ENCODE results near the gene VEGFA. TPM values are rescaled to one million over a fixed set of nuclear protein-coding genes. Genes with fewer than 3 reads are reported as not detected.

The VEGFA gene
- total and polyA plus RNA-seq, 2 experiments from 2014 or later, result 148 to 179 TPM

DNA sequence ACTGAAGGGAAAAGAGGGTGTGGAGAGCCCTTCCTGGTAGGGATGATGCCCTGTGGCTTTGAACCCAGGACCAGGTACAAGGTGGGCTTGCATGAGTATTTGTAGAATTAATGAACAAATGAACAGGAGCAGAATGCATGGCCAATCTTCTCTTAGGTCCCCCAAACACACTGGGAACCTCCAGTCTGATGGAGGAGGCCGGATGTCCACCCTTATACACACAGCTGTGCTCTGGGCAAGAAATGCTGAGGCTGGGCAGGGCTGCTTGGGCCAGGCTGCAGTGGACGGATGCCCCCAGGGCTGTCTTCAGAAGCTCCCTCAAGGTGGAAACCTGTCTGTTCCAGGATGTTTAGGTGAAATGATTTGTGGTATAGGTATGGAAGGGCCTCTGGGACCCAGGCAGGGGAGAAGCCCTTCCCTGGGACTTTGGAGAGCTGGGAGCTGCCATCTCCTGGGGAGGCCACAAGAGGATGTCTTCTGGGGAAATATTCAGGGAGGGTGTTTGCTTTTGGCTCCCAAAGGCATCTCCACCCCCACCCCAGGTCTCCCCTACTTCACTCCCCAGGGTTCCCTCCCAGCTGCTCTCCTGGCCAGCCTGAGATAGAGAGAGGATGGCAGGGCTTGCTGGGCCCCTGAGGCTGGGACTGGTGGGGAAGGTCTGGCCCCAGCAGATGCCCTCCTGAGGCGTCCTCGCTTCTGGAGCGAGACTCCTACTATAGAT, 23.3 kb downstream of the VEGFA start:
- Histone ChIP-seq H2AFZ (no peak overlapping the region), H3K4me1 (ENCODE audit: insufficient read depth) (peaks cover 6% of the 10 kb centered on the region), H3K9me2 (replicated peaks; ENCODE audit: insufficient read depth) (no peaks in the 10 kb centered on the region), H3K4me2 (no peak overlapping the region), H3K4me3 (no peak overlapping the region), H3K79me2 (no peaks in the 10 kb centered on the region), H3K27me3 (no peaks in the 10 kb centered on the region), H4K20me1 (ENCODE audit: insufficient read depth, poor library complexity, severe bottlenecking) (no peaks in the 10 kb centered on the region), H3K9me3 (ENCODE audit: low read depth) (no peaks in the 10 kb centered on the region), H3K36me3 (replicated peaks; ENCODE audit: insufficient read depth, low read depth) (no peaks in the 10 kb centered on the region), H3K27ac (no peak overlapping the region)
- TF ChIP-seq EZH2 (IDR thresholded peaks at IDR 0.05; ENCODE audit: borderline replicate concordance) (no peak), EZH2phosphoT487 (IDR thresholded peaks at IDR 0.05; ENCODE audit: low read depth, severe bottlenecking, unreplicated experiment) (no peak)
- TF ChIP-seq, protein P1, sequence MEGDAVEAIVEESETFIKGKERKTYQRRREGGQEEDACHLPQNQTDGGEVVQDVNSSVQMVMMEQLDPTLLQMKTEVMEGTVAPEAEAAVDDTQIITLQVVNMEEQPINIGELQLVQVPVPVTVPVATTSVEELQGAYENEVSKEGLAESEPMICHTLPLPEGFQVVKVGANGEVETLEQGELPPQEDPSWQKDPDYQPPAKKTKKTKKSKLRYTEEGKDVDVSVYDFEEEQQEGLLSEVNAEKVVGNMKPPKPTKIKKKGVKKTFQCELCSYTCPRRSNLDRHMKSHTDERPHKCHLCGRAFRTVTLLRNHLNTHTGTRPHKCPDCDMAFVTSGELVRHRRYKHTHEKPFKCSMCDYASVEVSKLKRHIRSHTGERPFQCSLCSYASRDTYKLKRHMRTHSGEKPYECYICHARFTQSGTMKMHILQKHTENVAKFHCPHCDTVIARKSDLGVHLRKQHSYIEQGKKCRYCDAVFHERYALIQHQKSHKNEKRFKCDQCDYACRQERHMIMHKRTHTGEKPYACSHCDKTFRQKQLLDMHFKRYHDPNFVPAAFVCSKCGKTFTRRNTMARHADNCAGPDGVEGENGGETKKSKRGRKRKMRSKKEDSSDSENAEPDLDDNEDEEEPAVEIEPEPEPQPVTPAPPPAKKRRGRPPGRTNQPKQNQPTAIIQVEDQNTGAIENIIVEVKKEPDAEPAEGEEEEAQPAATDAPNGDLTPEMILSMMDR (IDR thresholded peaks at IDR 0.05; ENCODE audit: poor library complexity), result no peak
- 85% methylated on average over 5 of the region's 5 CpGs for WGBS (ENCODE audit: low lambda C conversion rate, missing lambda C conversion rate)
- no peak for DNase-seq (ENCODE audit: low spot score)

DNA sequence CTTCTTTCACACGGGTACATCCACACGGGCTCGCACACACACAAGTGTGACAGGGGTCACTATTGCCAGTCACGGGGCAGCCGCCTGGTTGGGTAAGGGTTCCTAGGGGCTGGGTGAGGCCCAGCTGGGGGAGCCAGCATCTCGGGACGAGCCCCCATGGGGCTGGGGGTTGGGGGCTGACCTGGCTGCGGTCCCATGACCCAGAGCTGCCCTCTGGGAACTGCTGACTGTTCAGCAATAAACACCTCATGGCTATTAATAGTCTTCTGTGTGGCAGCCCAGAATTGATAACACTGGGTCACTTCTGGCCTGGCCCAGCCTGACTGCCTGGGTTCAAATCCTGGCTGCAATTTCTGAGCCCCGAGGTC, 23.8 kb downstream of the VEGFA start:
- H2AFZ ChIP-seq, result no peak overlapping the region
- no peak overlapping the region for H3K4me3 ChIP-seq
- H4K20me1 ChIP-seq (ENCODE audit: insufficient read depth, poor library complexity, severe bottlenecking), result no peaks in the 10 kb centered on the region
- no peaks in the 10 kb centered on the region for H3K27me3 ChIP-seq
- H3K27ac ChIP-seq, result no peak overlapping the region
- WGBS (ENCODE audit: low lambda C conversion rate, missing lambda C conversion rate), result 89% methylated on average over 8 of the region's 9 CpGs
- no peak for DNase-seq (ENCODE audit: low spot score)
- TF ChIP-seq EZH2phosphoT487 (IDR thresholded peaks at IDR 0.05; ENCODE audit: low read depth, severe bottlenecking, unreplicated experiment), result no peak
- TF ChIP-seq, protein P1 (IDR thresholded peaks at IDR 0.05; ENCODE audit: poor library complexity), result no peak
- TF ChIP-seq EZH2 (IDR thresholded peaks at IDR 0.05; ENCODE audit: borderline replicate concordance), result no peak
- H3K9me3 ChIP-seq (ENCODE audit: low read depth), result no peaks in the 10 kb centered on the region
- H3K4me2 ChIP-seq, result no peak overlapping the region
- peaks cover 9% of the 10 kb centered on the region for H3K4me1 ChIP-seq (ENCODE audit: insufficient read depth)
- no peaks in the 10 kb centered on the region for H3K9me2 ChIP-seq (replicated peaks; ENCODE audit: insufficient read depth)
- H3K36me3 ChIP-seq (replicated peaks; ENCODE audit: insufficient read depth, low read depth), result no peaks in the 10 kb centered on the region
- H3K79me2 ChIP-seq, result no peaks in the 10 kb centered on the region

DNA sequence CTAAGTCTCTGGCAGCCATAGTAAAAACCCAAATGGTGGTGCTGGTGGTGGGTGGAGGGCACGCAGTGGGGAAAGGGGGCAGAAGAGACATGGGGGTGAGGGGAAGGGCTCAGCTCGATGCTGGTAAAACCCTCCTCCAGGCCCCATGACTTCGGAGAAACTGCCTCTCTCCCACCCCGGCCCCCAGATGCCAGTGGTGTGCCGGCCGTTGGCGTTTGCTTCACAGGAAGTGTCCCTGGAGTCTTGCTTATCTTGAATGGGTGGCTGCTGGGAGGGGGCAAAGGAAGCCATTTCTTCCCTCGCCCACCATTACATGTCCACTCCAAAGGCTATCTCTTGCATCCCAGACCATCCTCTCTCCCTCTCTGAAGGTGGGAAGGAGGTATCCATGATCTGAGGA, 25.4 kb downstream of the VEGFA start:
- Histone ChIP-seq H3K4me2 (no peak overlapping the region), H3K27ac (no peak overlapping the region), H3K27me3 (no peaks in the 10 kb centered on the region), H3K36me3 (replicated peaks; ENCODE audit: insufficient read depth, low read depth) (no peaks in the 10 kb centered on the region), H3K4me1 (ENCODE audit: insufficient read depth) (peaks cover 22% of the 10 kb centered on the region), H3K9me3 (ENCODE audit: low read depth) (no peaks in the 10 kb centered on the region), H2AFZ (no peak overlapping the region), H4K20me1 (ENCODE audit: insufficient read depth, poor library complexity, severe bottlenecking) (no peaks in the 10 kb centered on the region), H3K9me2 (replicated peaks; ENCODE audit: insufficient read depth) (no peaks in the 10 kb centered on the region), H3K4me3 (no peak overlapping the region), H3K79me2 (no peaks in the 10 kb centered on the region)
- TF ChIP-seq, protein P1 (IDR thresholded peaks at IDR 0.05; ENCODE audit: poor library complexity), result no peak
- TF ChIP-seq EZH2phosphoT487 (IDR thresholded peaks at IDR 0.05; ENCODE audit: low read depth, severe bottlenecking, unreplicated experiment) (no peak), EZH2 (IDR thresholded peaks at IDR 0.05; ENCODE audit: borderline replicate concordance) (no peak)
- whole genome bisulfite sequencing (ENCODE audit: low lambda C conversion rate, missing lambda C conversion rate), result 100% methylated on average over 2 of the region's 8 CpGs
- DNase-seq (ENCODE audit: low spot score), result no peak

Data from hepatocyte (in vitro differentiated cells).